OCI-LY1 (cell line): ENCODE measurements around the gene LRFN2.

Experiments
- EZH2 ChIP-seq: fragments of 200-600 bp; sonication (generic), shearing (Covaris generic); IDR thresholded peaks from 2 replicates; pipeline ENCODE4 v1.8.0; 2017; ENCODE audit warnings: borderline replicate concordance, mixed run types, mild to moderate bottlenecking, antibody characterized with exemption, low read length, moderate library complexity, mixed read lengths
- TF ChIP-seq, protein P1 (sequence below): fragments of 200-600 bp; sonication (generic), shearing (Covaris generic); IDR thresholded peaks from 2 replicates; pipeline ENCODE4 v1.5.1; 2017; ENCODE audit warnings: mild to moderate bottlenecking, antibody characterized with exemption, low read length, moderate library complexity, mixed read lengths

DNA sequence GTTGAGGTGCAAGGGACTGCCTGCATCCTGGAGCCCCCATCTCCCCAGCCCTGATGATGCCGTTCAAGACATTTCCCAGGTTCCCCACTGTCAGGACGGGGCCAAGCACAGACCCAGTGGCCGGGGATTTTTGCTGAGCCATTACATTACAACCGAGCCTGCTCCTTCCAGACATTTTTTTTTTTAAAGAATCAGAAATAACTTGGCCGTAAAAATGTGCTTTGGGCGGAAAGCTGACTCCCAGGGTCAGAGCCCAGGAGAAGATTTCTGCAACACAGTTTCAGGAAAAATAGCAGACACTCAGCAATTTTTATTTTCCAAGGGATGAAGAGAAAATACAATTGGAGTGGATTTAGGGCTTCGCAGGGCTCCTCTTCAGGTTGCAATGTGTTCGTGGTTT, 87.9 kb downstream of the LRFN2 start:
- TF ChIP-seq, protein P1, sequence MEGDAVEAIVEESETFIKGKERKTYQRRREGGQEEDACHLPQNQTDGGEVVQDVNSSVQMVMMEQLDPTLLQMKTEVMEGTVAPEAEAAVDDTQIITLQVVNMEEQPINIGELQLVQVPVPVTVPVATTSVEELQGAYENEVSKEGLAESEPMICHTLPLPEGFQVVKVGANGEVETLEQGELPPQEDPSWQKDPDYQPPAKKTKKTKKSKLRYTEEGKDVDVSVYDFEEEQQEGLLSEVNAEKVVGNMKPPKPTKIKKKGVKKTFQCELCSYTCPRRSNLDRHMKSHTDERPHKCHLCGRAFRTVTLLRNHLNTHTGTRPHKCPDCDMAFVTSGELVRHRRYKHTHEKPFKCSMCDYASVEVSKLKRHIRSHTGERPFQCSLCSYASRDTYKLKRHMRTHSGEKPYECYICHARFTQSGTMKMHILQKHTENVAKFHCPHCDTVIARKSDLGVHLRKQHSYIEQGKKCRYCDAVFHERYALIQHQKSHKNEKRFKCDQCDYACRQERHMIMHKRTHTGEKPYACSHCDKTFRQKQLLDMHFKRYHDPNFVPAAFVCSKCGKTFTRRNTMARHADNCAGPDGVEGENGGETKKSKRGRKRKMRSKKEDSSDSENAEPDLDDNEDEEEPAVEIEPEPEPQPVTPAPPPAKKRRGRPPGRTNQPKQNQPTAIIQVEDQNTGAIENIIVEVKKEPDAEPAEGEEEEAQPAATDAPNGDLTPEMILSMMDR: no peak
- no peak for TF ChIP-seq EZH2
